ENCODE data around the gene TMEM187.

The TMEM187 gene

DNA sequence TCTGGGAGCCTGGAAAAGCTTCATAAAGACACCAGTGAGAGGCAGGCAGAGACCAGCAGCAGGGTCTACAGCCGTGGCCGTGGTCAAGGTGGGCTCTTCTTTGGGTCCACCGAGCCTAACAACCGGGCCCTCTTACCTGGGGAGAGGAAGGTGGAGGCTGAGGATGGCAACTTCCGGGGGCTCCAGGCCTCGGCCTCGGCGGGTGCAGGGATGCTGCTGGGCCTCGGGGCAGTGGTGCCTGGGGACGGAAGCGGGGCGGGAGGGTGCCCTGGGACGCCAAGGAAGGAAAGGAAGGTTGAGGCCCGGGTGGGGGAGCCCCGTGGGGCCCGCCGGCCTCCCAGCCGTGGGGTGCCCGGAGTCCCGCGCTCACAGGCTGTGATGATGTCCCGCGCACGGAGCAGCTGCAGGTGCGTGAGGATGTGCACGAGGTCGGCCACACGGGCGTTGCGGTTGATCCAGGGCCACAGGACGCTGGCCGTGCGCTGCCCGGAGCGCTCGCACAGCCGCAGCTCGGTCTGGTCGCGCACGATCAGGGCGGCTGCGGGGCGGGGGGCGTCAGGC is 46.6 kb downstream of the TMEM187 start:
- DNase-seq (ENCODE audit: low read depth in 2 of 2, low spot score in 1 of 2), result no peak

DNA sequence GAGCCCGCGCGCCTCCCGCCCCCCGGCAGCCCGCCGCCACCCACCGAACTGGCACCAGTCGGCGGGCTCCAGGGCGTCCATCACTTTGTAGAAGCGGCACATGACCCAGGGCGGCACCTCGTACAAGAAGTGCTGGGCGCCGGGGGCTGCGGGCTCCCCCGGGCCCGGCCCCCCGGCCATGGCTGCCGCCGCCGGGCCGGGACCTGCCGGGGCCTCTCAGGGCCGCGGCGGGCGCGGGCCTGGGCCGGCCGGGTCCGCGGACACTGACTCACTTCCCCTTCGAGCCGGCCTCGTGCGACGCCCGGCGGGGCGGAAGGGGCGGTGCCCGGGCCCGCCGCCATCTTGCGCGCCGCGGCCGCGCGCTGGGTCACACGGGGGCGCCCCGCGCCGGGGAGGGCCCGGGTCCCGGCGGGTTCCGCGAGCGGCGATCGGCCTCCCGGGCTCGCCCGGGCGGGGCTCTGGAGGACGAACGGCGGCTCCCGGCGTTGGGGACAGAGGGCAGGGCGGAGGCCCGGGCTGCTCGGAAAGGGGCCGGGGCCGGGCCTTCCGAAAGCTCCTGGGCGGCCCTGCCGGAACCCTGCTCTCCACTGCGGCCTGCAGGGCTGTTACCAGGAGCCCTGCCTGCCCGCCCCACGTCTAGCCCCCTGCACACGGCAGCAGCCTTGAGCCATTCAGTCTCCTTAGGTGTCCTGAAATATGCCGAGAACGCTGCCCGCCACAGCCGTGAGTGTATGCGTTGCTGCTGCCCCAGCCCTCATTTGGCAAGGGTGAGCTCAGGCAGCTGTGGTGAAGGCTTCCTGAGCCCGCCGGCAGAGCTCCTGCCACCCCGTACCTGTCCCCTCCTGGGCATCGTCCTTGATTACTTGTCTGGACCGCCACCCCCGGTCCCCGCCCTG is 47.3 kb downstream of the TMEM187 start, which contains the start of gene IRAK1:
Gene IRAK1, minus strand, starts transcription at position 270 of the 896 bp plus-strand sequence. Its CDS starts 90 bp downstream, at position 180.
- DNase-seq (ENCODE audit: low read depth in 2 of 2, low spot score in 1 of 2), result peak in 1 of 2 donors; percentile 25

DNA sequence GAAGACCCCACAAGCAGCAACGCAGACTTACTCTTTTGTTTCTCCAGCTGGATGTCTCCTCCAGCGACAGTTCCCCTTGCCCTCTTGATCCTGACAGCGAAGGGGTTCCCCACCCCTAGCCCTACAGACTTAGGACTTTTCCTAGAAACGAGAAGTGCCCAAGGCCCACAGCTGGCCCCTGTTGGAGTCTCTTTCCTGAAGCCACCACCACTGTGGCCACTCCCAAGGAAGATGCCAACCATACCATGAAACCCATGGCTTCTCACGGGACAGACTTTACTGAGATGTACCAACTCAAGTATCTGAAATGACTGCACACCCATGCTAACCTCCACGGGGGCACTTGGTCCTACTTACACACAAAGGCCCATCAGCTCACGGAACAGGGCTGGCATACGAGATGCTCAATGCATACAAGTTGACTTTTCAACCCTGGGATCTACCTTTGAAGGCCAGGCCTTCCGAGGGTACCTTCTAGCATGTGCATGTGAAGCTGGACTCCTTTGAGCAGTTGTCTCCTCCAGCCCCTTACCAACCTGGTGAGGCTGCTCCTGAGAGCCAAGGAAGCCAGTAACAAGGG is 48.1 kb downstream of the TMEM187 start:
- DNase-seq (ENCODE audit: low read depth in 2 of 2, low spot score in 1 of 2), result no peak

DNA sequence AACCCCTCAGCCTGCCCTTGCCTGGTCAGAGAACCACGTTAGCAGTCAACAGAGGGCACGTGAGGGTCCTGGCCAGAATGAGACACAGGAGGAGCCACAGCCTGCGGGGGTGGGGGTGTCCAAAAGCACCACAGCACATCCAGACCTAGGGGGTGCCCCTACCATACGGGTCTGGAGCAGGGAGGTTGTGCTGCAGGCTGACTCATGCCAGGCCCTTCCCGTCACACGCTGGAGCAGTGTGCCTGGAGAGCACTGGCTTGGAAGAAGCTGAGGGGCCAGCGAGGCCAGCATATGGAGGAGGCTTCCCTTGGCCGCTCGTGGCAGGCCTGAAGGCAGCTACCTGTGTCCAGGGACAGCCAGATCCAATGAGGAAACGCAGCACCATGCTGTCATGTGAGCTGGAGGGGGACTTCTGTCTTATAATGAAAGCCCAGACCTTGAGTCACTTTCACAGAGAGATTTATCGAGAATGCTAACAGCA is 48.6 kb downstream of the TMEM187 start:
- no peak for DNase-seq (ENCODE audit: low read depth in 2 of 2, low spot score in 1 of 2)

DNA sequence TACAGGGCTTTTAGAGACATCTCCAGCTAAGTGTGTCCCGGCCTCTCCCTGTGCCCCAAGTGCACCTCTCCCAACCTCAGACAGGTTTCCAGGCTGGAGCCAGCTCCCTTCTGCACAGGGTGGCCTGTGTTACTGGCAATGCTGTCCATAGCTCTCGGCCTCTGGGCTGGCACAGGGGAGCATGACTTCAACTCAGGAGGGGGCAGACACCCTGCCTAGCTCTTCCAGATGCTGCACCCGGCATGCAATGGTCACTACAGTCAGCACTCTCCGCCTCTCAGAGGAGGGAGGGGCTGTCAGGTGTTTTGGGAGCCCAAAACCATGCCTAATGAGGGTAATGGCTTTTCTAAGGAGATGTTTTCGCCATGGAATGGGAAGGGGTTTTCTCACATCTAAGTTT is 49.6 kb downstream of the TMEM187 start:
- no peak for DNase-seq (ENCODE audit: low read depth in 2 of 2, low spot score in 1 of 2)

DNA sequence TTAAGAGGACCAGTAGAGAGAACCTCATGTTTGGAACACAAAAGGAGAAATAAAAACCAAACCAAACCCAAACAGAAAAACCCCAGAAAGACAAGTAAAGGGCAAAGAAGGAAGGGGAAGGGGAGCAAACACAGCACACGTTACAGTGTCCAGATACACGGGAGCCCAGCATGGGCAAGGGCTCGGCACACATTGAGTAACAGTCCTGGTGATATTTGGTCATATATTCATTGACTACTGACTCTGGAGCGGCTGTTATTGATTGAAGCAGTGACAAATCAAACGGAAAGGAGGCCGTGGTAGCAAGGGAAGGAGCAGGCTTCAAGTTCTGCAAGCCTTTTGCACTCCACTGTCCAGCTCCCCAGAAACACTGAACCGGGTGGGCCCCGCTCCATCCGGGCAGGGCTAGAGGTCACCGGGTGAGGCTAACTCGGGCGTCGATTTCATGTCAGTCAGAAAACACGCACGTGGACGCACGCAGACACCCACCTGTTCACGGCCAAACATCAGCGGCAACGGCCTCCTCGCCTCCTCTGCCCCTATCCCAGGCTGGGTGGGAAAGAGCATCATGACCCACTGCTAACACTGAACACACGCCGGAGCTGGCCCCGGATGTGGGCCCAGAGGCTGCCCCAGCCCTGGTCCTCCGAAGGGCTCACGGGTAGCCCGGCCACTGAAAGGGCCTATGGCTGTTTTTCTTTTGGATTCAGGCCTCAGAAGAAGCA is 50.9 kb downstream of the TMEM187 start:
- DNase-seq (ENCODE audit: low read depth in 2 of 2, low spot score in 1 of 2), result no peak

- DNase-seq (ENCODE audit: low read depth in 2 of 2, low spot score in 1 of 2), result no peak
Measured at GRCh38 chrX:154024271-154024670, 51.7 kb downstream of the TMEM187 start.

DNA sequence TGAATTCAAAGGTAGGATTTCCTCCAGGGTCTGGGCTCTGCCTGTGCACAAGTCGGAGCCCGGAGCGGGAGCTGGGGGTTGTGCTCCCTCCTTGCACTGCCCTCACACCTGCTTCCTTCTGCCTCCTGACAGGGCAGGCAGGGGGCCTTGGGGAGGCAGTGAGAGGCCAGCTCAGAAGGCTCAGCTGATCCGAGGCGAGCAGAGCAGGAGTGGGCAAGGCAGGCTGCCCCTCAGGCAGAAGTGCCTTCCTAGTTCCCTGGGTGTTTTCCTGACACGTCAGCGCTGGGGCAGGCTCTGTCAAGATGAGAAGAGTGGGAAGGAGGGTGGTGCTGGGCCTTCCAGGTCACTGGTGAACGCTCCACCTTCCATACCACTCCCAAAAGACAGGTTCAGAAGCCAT is 52.7 kb downstream of the TMEM187 start:
- DNase-seq (ENCODE audit: low read depth in 2 of 2, low spot score in 1 of 2), result no peak

GRCh38 chrX:154026136-154027021 is 53.8 kb downstream of the TMEM187 start:
- no peak for DNase-seq (ENCODE audit: low read depth in 2 of 2, low spot score in 1 of 2)

DNA sequence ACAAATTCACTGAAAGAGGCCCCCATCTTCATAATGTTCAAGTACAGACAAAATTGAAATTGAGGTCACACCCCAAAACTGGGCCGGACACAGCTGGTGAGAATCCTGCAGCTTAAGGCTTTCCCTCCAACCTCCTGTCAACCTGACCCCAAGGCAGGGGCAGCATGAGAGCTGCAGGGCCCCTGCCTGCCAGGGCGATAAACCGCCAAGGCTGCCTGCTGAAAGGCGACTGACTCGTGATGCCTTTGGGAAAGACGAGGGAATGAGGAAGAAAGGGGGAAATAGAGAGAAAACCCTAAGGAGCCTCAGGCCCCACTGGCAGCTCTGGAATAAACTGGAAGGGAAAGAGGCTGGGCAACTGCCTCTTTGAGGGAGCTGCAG is 54.5 kb downstream of the TMEM187 start:
- DNase-seq (ENCODE audit: low read depth in 2 of 2, low spot score in 1 of 2), result no peak

DNA sequence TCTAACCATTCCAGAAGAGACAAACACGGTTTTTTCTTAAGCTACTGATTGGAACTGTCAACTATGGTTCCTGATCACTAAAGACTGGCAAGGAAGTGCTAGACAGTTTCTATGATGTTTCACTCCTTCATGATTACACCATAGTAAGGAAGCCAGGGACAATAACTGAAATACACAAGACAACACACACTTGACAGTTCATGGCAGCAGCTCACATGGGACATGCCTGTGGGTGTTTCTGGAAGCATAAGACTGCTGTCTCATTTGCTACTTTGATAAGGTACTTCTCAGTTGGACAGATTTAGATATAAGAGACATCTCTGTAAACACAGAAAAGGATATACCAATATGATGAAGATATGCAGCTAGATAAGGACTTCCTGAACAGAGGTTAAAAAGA is 55.4 kb downstream of the TMEM187 start:
- DNase-seq (ENCODE audit: low read depth in 2 of 2, low spot score in 1 of 2), result no peak

DNA sequence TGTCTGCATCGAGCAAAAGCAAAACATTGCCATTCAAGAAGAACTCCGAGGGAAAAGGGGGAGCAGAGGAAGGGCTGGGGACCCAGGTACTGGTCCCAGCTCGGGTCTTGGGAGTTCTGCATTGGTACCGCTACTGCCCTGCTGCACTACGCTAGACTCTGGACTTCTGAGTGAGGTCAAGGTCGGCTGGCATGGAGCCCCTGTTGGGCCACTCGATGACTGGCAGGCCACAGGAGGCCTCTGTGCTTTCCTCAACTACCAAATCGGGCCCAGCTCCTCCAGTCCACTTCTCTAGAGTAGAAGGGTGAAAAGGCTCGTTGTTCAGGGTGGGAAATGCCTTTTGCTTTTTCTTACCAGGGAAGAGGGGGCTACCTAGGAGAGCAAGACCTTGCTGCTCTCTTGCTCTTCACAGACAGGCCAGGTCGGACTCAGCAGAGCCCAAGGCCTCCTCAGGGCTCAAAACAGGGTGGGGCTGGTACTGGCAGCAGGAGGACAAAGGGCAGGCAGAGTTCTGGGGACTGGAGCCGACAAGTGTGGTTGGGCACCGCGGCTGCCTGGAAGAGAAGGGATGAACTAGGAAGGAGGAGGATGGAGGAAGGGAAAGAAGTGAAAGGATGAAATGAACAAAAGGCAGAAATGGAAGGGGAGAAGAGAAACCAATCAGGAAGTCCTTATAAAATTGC is 56.1 kb downstream of the TMEM187 start:
- DNase-seq (ENCODE audit: low read depth in 2 of 2, low spot score in 1 of 2), result no peak

GRCh38 chrX:154029439-154029838 is 56.9 kb downstream of the TMEM187 start:
- DNase-seq (ENCODE audit: low read depth in 2 of 2, low spot score in 1 of 2), result no peak

GRCh38 chrX:154030266-154030665 is 57.7 kb downstream of the TMEM187 start:
- DNase-seq (ENCODE audit: low read depth in 2 of 2, low spot score in 1 of 2), result no peak

- no peak for DNase-seq (ENCODE audit: low read depth in 2 of 2, low spot score in 1 of 2)
Measured at GRCh38 chrX:154030715-154031305, 58.3 kb downstream of the TMEM187 start.

- no peak for DNase-seq (ENCODE audit: low read depth in 2 of 2, low spot score in 1 of 2)
Measured at GRCh38 chrX:154032160-154032559, 59.6 kb downstream of the TMEM187 start.

- no peak for DNase-seq (ENCODE audit: low read depth in 2 of 2, low spot score in 1 of 2)
Measured at GRCh38 chrX:154032653-154033052, 60.1 kb downstream of the TMEM187 start.

Measured in stimulated activated CD8-positive, alpha-beta memory T cell treated with anti-CD3 and anti-CD28 coated beads, Interleukin-4, amount 100 ng/mL, for 4 hours (primary cell).